PC-9 (cell line): Measurements from ENCODE around the gene TRABD2B. TPM values are rescaled to one million over a fixed set of nuclear protein-coding genes. Genes with fewer than 3 reads are reported as not detected.
"Not testable (repeated sequence)": the region's sequence is repeated elsewhere in the genome, so short reads cannot be mapped to it uniquely, and the experiment has no call there.

Experiments used
- BruUV-seq: library from RNA; stranded (reverse); fragments of 400-500 nt; replicated peaks from 2 replicates; lab custom pipeline; 2021; lab: Mats Ljungman, UMichigan
- CTCF ChIA-PET: fragments of 300-600 bp; sonication (Branson Sonifier 250); formaldehyde crosslinking; loops from one replicate; lab custom pipeline; 2022; ENCODE audit warnings: antibody characterized with exemption; lab: Charles Lee
- POLR2A ChIA-PET: fragments of 300-600 bp; sonication (Branson Sonifier 250); formaldehyde crosslinking; loops from one replicate; lab custom pipeline; 2022; ENCODE audit warnings: antibody characterized with exemption; ENCODE audit not compliant: unreplicated experiment; lab: Charles Lee
- DNase-seq, 2 experiments: peaks; one replicate each; pipeline versions ENCODE4 v3.0.0 to v3.0.0-alpha.2; 2015 to 2022; ENCODE audit warnings: mixed read lengths in 1 of 2
- H2AFZ ChIP-seq: fragments of 200-600 bp; sonication (generic); 2 replicates; pipeline ENCODE4 v1.8.1; 2017; ENCODE audit warnings: antibody characterized with exemption
- H3F3A ChIP-seq: fragments of 200-600 bp; sonication (generic); 2 replicates; pipeline ENCODE4 v1.8.1; 2017; ENCODE audit warnings: antibody characterized with exemption, mild to moderate bottlenecking, low read depth; ENCODE audit not compliant: insufficient read depth
- H3K27ac ChIP-seq: fragments of 200-600 bp; sonication (generic); 2 replicates; pipeline ENCODE4 v1.6.1; 2016; ENCODE audit warnings: mixed run types
- H3K27me3 ChIP-seq: fragments of 200-600 bp; sonication (generic); 2 replicates; pipeline ENCODE4 v1.6.1; 2016; ENCODE audit warnings: low read depth, mixed run types; ENCODE audit not compliant: insufficient read depth
- H3K36me3 ChIP-seq: fragments of 200-600 bp; sonication (generic); 2 replicates; pipeline ENCODE4 v1.6.1; 2016; ENCODE audit warnings: low read depth, mixed run types
- H3K4me1 ChIP-seq: fragments of 200-600 bp; sonication (generic); replicated peaks from 2 replicates; pipeline ENCODE4 v1.6.1; 2016; ENCODE audit warnings: mixed run types; ENCODE audit not compliant: insufficient read depth
- H3K4me2 ChIP-seq: fragments of 200-600 bp; sonication (generic); 2 replicates; pipeline ENCODE4 v1.6.1; 2017; ENCODE audit warnings: mixed run types
- H3K4me3 ChIP-seq: fragments of 200-600 bp; sonication (generic); 2 replicates; pipeline ENCODE4 v1.6.1; 2016; ENCODE audit warnings: mixed run types
- H3K79me2 ChIP-seq: fragments of 200-600 bp; sonication (generic); 2 replicates; pipeline ENCODE4 v1.6.1; 2017; ENCODE audit warnings: low read depth, mixed run types
- H3K9me2 ChIP-seq: fragments of 200-600 bp; sonication (generic); 2 replicates; pipeline ENCODE4 v1.8.1; 2017; ENCODE audit warnings: mild to moderate bottlenecking; ENCODE audit not compliant: insufficient read depth
- H3K9me3 ChIP-seq: fragments of 200-600 bp; sonication (generic); 2 replicates; pipeline ENCODE4 v1.8.1; 2016; ENCODE audit warnings: low read depth; ENCODE audit not compliant: insufficient read depth
- H4K20me1 ChIP-seq: fragments of 200-600 bp; sonication (generic); 2 replicates; pipeline ENCODE4 v1.8.1; 2017; ENCODE audit not compliant: insufficient read depth
- EZH2 ChIP-seq: fragments of 200-600 bp; sonication (generic); IDR thresholded peaks from 2 replicates; pipeline ENCODE4 v1.8.0; 2017; ENCODE audit warnings: antibody characterized with exemption, low read depth
- intact Hi-C: fragments of 100-400 bp; cut with micrococcal nuclease; formaldehyde crosslinking; loops from one replicate; pipeline ENCODE4 v1.10.0; 2022; ENCODE audit not compliant: unreplicated experiment
- total RNA-seq: library from RNA; stranded (reverse); gene quantifications from 2 replicates; pipeline ENCODE4 v1.2.3, GENCODE V29; 2021
- TF ChIP-seq, protein P1 (sequence below): fragments of 200-600 bp; sonication (generic); conservative IDR thresholded peaks from 2 replicates; pipeline ENCODE4 v1.6.1; 2017; ENCODE audit warnings: mixed run types, antibody characterized with exemption, mild to moderate bottlenecking, moderate library complexity

TRABD2B gene
- total RNA-seq, 1 experiment from 2014 or later: not detected

- H3K36me3 ChIP-seq: no peaks in the 10 kb centered on the region
- no peak for DNase-seq
- intact Hi-C loops: no loop called here
- no peaks in the 10 kb centered on the region for H3K9me3 ChIP-seq
- no peaks in the 10 kb centered on the region for H3F3A ChIP-seq
- no peaks in the 10 kb centered on the region for H3K79me2 ChIP-seq
- 0 out of 2 replicates have a peak, but pooled peaks cover 3% of the 10 kb centered on the region for H3K27me3 ChIP-seq
- H3K27ac ChIP-seq: no peak overlapping the region
- POLR2A ChIA-PET: no interaction called here
- H3K4me1 ChIP-seq: no peaks in the 10 kb centered on the region
- no peak overlapping the region for H3K4me3 ChIP-seq
- BruUV-seq: no TSS peak
- H4K20me1 ChIP-seq: no peaks in the 10 kb centered on the region
- TF ChIP-seq, protein P1, sequence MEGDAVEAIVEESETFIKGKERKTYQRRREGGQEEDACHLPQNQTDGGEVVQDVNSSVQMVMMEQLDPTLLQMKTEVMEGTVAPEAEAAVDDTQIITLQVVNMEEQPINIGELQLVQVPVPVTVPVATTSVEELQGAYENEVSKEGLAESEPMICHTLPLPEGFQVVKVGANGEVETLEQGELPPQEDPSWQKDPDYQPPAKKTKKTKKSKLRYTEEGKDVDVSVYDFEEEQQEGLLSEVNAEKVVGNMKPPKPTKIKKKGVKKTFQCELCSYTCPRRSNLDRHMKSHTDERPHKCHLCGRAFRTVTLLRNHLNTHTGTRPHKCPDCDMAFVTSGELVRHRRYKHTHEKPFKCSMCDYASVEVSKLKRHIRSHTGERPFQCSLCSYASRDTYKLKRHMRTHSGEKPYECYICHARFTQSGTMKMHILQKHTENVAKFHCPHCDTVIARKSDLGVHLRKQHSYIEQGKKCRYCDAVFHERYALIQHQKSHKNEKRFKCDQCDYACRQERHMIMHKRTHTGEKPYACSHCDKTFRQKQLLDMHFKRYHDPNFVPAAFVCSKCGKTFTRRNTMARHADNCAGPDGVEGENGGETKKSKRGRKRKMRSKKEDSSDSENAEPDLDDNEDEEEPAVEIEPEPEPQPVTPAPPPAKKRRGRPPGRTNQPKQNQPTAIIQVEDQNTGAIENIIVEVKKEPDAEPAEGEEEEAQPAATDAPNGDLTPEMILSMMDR: no peak
- TF ChIP-seq EZH2: no peak
- H3K4me2 ChIP-seq: no peak overlapping the region
- no peaks in the 10 kb centered on the region for H3K9me2 ChIP-seq
- CTCF ChIA-PET: no interaction called here
- no peak overlapping the region for H2AFZ ChIP-seq
These were observed 33.4 kb downstream of the TRABD2B start for GRCh38 chr1:47963568-47964358.

DNA sequence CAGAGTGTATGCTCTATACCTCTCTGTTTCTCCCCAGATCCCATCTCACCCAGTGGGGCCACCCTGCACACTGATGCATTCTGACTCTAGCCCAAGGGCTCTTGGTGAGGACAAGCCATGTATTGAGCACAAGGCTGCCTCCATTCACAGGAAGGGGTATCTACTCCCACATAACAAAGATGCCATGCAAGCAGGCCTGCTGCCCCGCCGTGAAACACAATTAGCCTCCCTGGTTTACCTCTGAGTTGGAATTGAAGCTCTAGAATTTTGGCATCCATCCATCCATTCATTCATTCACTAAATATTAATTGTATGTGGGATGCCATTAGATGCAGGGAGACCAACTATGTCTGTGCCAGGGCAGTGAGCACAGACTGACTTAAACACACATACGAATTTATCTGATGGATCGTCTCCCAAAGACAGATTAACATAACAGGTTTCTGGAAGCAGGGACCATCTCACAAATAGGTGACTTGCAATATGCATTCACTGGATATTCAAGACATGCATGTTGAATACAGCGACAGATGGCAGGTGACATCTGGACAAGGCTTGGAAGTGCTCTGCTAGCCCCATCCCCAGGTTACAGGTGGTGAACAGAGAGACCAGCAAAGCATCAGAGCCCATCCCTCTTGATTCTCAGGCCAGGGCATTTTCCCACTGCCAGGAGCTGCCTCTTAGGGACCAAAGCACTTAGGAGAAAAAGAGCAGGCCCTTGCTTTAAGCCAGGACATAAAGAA, 34.3 kb downstream of the TRABD2B start:
- H2AFZ ChIP-seq: no peak overlapping the region
- no peaks in the 10 kb centered on the region for H3K4me1 ChIP-seq
- H3K27ac ChIP-seq: no peak overlapping the region
- H3K4me2 ChIP-seq: no peak overlapping the region
- H3K79me2 ChIP-seq: no peaks in the 10 kb centered on the region
- H3K4me3 ChIP-seq: no peak overlapping the region
- ChIA-PET POLR2A (no interaction called here), CTCF (no interaction called here)
- intact Hi-C loops: no loop called here
- H3K9me2 ChIP-seq: no peaks in the 10 kb centered on the region
- no TSS peak for BruUV-seq
- no peak for DNase-seq
- TF ChIP-seq, protein P1: no peak
- no peak for TF ChIP-seq EZH2
- no peaks in the 10 kb centered on the region for H4K20me1 ChIP-seq
- no peaks in the 10 kb centered on the region for H3K9me3 ChIP-seq
- H3F3A ChIP-seq: no peaks in the 10 kb centered on the region
- H3K27me3 ChIP-seq: 0 out of 2 replicates have a peak, but pooled peaks cover 3% of the 10 kb centered on the region
- H3K36me3 ChIP-seq: no peaks in the 10 kb centered on the region

DNA sequence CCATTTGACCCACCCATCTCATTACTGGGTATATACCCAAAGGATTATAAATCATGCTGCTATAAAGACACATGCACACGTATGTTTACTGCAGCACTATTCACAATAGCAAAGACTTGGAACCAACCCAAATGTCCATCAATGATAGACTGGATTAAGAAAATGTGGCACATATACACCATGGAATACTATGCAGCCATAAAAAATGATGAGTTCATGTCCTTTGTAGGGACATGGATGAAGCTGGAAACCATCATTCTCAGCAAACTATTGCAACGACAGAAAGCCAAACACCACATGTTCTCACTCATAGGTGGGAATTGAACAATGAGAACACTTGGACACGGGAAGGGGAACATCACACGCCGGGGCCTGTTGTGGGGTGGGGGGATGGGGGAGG, 35.4 kb downstream of the TRABD2B start:
- CTCF ChIA-PET, BruUV-seq, H3K4me2 ChIP-seq, H3K79me2 ChIP-seq, H4K20me1 ChIP-seq, H3K36me3 ChIP-seq, POLR2A ChIA-PET, DNase-seq, H3K4me3 ChIP-seq, intact Hi-C loops, H3K9me3 ChIP-seq, H3F3A ChIP-seq, H3K4me1 ChIP-seq, H2AFZ ChIP-seq, H3K9me2 ChIP-seq, H3K27ac ChIP-seq, H3K27me3 ChIP-seq: not testable (repeated sequence)

GRCh38 chr1:47956491-47956890, 40.7 kb downstream of the TRABD2B start:
- H3K4me1 ChIP-seq, H4K20me1 ChIP-seq, POLR2A ChIA-PET, H3K79me2 ChIP-seq, H3K9me3 ChIP-seq, H3K4me2 ChIP-seq, H3K36me3 ChIP-seq, H3K27me3 ChIP-seq, BruUV-seq, CTCF ChIA-PET, DNase-seq, H3F3A ChIP-seq, H3K27ac ChIP-seq, H3K4me3 ChIP-seq, intact Hi-C loops, H2AFZ ChIP-seq, H3K9me2 ChIP-seq: not testable (repeated sequence)
